ENCODE results near the gene SPO11. TPM values are rescaled to one million over a fixed set of nuclear protein-coding genes. Genes with fewer than 3 reads are reported as not detected.

Gene SPO11
- polyA plus RNA-seq, 1 donor = not detected

DNA sequence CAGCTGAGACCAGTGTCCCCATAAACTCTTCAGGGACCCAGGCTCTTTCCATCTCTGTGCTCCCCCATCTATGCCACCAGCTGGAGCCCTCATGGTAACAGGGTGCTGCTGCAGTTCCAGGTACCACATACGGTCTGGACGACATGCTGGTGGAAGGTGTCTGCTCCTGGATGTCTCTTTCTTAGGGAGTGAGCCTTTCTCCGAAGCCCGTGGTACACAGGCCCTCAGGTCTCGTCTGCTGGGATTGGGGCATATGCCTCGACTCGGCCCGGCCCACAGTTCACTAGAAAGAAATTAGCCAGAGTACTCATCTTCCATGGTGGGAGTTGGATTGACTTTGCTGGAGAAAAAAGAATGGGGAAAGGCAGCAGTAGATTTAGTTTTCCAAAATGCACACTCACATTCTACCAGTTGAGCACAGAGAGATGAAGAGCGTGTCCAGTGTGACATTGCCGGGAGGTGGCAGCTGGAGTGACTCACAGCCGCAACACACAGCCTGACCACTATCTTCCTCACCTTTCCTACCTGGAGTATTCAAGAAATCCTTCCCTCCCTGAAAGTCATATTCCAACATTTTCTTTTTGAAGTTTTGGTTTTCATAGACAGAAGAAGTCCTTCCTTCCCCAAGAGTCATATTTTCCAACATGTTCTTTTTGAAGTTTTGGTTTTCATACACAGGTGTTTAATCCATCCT, 18.6 kb upstream of the SPO11 start:
- Histone ChIP-seq H3K27ac (ENCODE audit: low read length) (no peak overlapping the region), H3K4me1 (ENCODE audit: control insufficient read depth, insufficient read depth, low read length) (no peaks in the 10 kb centered on the region), H3K9me3 (ENCODE audit: control insufficient read depth, low read depth, low read length) (no peaks in the 10 kb centered on the region), H3K27me3 (ENCODE audit: control insufficient read depth, insufficient read depth, low read length) (peaks cover 4% of the 10 kb centered on the region), H3K4me3 (ENCODE audit: low read length) (no peak overlapping the region), H3K36me3 (ENCODE audit: control insufficient read depth, insufficient read depth, low read length) (no peaks in the 10 kb centered on the region)
- DNase-seq = no peak
- no CpG with 5 or more reads among the region's 11 CpGs for WGBS (ENCODE audit: insufficient coverage, low lambda C conversion rate)

DNA sequence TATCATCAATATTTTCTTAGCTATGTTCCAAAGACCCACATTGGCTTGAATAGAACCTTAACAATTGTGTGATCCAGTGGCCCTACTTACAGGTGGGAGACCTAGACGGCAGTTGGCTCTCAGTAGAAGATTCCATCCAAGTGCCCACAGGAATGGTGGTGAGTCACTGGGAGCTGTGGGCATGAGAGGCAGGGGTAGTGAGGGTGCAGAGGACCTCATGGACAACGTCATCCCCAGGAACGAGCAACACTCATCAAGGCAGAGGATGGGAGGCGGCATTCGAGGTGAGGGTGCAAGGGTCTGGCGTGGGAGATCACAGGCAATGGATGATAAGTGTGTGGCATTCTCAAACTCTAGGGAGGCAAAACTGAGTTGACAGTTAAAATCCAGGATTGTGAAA, 17.5 kb upstream of the SPO11 start:
- Histone ChIP-seq H3K27me3 (ENCODE audit: control insufficient read depth, insufficient read depth, low read length) (peaks cover 4% of the 10 kb centered on the region), H3K4me1 (ENCODE audit: control insufficient read depth, insufficient read depth, low read length) (no peaks in the 10 kb centered on the region)

DNA sequence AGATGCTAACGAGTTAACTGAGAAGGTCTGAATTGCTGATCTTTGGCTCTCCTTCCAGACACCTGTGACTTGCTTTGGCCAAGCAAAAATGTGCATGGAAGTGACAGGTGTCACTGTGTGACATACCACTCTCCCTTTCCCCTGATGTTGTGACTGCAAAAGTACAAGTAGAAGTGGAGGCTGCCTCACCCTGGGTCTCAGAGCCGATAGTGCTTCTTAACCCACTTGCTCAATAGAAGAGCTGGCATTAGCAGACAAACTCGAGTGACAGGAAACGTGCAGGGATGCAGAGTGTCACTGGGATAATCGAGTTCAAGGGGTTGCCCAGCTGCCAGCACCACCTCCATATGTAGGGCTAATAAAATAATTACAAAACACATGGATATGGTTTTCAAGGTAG, 16.4 kb upstream of the SPO11 start:
- Histone ChIP-seq H3K27me3 (ENCODE audit: control insufficient read depth, insufficient read depth, low read length) (peaks cover 4% of the 10 kb centered on the region), H3K4me3 (ENCODE audit: low read length) (no peak overlapping the region), H3K4me1 (ENCODE audit: control insufficient read depth, insufficient read depth, low read length) (no peaks in the 10 kb centered on the region), H3K36me3 (ENCODE audit: control insufficient read depth, insufficient read depth, low read length) (no peaks in the 10 kb centered on the region), H3K9me3 (ENCODE audit: control insufficient read depth, low read depth, low read length) (no peaks in the 10 kb centered on the region), H3K27ac (ENCODE audit: low read length) (no peak overlapping the region)
- DNase-seq = no peak
- no CpG with 5 or more reads among the region's 5 CpGs for WGBS (ENCODE audit: insufficient coverage, low lambda C conversion rate)

More for the DNA sequence above, 17.5 kb upstream of the SPO11 start:
- no CpG with 5 or more reads among the region's 6 CpGs for WGBS (ENCODE audit: insufficient coverage, low lambda C conversion rate)
- no peaks in the 10 kb centered on the region for H3K9me3 ChIP-seq (ENCODE audit: control insufficient read depth, low read depth, low read length)
- no peak overlapping the region for H3K4me3 ChIP-seq (ENCODE audit: low read length)
- H3K27ac ChIP-seq (ENCODE audit: low read length) = no peak overlapping the region
- DNase-seq = no peak
- H3K36me3 ChIP-seq (ENCODE audit: control insufficient read depth, insufficient read depth, low read length) = no peaks in the 10 kb centered on the region

DNA sequence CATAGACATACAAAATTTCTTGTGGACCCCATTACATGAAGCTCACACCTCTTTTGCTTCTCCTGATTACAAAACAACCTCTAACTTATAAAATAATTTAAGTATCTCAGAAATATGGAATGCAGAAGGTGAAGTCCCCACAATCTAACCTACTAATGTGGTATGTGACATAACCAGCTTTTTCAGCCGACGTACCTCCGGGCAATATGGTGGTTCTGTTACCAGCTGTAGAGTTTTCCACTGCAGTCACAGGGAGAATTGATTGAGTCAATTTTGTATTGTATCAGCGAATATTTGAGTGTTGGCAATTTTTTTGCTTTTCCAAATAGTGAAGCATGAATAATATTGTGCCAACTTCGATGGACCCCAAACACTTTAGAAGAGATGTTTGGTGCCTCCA, 15.7 kb upstream of the SPO11 start:
- 100% methylated on average over 4 of the region's 5 CpGs for WGBS (ENCODE audit: insufficient coverage, low lambda C conversion rate)
- no peaks in the 10 kb centered on the region for H3K4me1 ChIP-seq (ENCODE audit: control insufficient read depth, insufficient read depth, low read length)
- no peak overlapping the region for H3K27ac ChIP-seq (ENCODE audit: low read length)
- H3K36me3 ChIP-seq (ENCODE audit: control insufficient read depth, insufficient read depth, low read length) = no peaks in the 10 kb centered on the region
- peaks cover 4% of the 10 kb centered on the region for H3K27me3 ChIP-seq (ENCODE audit: control insufficient read depth, insufficient read depth, low read length)
- DNase-seq = no peak
- H3K4me3 ChIP-seq (ENCODE audit: low read length) = no peak overlapping the region
- H3K9me3 ChIP-seq (ENCODE audit: control insufficient read depth, low read depth, low read length) = no peaks in the 10 kb centered on the region

DNA sequence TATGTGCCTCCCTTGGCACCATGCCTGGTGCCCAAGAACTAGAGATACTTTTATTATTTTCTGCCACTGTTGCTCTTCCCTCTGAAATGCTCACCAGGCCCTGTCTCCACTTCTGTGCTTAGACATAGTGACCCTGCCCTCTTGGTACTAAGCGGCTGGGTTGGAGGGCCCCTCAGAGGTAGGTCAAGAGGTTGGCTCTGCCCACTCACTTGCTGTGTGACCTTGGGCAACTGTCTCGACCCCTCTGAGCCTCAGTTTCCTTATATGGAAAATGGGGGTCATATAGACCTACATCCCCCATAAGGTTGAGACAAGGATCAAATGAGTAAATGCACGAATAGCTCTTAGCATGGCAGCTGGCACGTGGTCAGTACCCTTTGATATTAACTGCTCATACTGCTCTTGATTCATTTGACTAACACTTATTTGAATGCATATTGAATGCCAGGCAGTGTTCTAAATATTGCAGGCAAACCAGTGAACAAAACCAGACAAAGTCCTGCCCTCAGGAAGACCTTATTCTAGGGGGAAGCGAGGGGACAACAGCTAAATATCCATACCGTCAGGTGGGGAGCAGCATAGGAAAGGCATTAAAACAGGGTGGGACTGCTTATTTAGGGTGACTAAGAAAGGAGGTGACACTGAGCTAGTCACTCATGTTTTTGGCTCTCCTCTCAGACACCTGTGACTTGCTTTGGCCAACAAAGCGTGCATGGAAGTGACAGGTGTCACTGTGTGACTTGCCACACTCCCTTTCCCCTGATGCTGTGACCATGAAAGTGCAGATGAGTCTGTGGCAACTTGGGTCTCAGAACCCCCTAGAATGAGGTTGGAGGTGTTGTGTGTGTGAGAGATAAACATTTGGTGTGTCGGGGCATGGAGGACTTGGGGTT, 14.3 kb upstream of the SPO11 start:
- WGBS (ENCODE audit: insufficient coverage, low lambda C conversion rate) = no CpG with 5 or more reads among the region's 8 CpGs
- no peaks in the 10 kb centered on the region for H3K4me1 ChIP-seq (ENCODE audit: control insufficient read depth, insufficient read depth, low read length)
- H3K36me3 ChIP-seq (ENCODE audit: control insufficient read depth, insufficient read depth, low read length) = no peaks in the 10 kb centered on the region
- no peak for DNase-seq
- no peak overlapping the region for H3K4me3 ChIP-seq (ENCODE audit: low read length)
- H3K27me3 ChIP-seq (ENCODE audit: control insufficient read depth, insufficient read depth, low read length) = peaks cover 4% of the 10 kb centered on the region
- no peaks in the 10 kb centered on the region for H3K9me3 ChIP-seq (ENCODE audit: control insufficient read depth, low read depth, low read length)
- H3K27ac ChIP-seq (ENCODE audit: low read length) = no peak overlapping the region

DNA sequence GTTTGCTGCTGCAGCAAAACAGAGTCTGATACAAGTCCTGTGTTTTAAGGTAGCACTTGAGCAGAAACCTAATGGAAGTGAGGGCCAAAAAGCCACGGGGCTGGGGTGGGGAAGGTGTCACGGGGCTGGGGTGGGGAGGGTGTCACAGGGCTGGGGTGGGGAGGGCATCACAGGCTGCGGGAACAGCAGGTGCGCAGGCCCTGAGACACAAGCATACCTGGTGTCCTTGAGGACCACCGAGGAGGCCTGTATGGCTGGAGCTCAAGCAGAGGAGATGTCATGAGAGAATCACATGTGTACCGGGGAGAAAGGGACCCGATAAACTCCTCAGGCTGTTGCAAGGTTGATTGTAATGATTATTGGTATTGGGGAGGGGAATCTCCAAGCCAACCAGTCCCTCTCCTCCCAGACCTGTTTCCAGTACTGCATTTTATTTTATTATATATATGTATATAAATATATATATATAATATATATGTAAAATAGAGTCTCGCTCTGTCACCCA, 13.6 kb upstream of the SPO11 start:
- peaks cover 4% of the 10 kb centered on the region for H3K27me3 ChIP-seq (ENCODE audit: control insufficient read depth, insufficient read depth, low read length)
- H3K9me3 ChIP-seq (ENCODE audit: control insufficient read depth, low read depth, low read length) = no peaks in the 10 kb centered on the region
- no peaks in the 10 kb centered on the region for H3K36me3 ChIP-seq (ENCODE audit: control insufficient read depth, insufficient read depth, low read length)
- no peak overlapping the region for H3K4me3 ChIP-seq (ENCODE audit: low read length)
- DNase-seq = no peak
- WGBS (ENCODE audit: insufficient coverage, low lambda C conversion rate) = 100% methylated on average over 1 of the region's 8 CpGs
- no peaks in the 10 kb centered on the region for H3K4me1 ChIP-seq (ENCODE audit: control insufficient read depth, insufficient read depth, low read length)
- no peak overlapping the region for H3K27ac ChIP-seq (ENCODE audit: low read length)

DNA sequence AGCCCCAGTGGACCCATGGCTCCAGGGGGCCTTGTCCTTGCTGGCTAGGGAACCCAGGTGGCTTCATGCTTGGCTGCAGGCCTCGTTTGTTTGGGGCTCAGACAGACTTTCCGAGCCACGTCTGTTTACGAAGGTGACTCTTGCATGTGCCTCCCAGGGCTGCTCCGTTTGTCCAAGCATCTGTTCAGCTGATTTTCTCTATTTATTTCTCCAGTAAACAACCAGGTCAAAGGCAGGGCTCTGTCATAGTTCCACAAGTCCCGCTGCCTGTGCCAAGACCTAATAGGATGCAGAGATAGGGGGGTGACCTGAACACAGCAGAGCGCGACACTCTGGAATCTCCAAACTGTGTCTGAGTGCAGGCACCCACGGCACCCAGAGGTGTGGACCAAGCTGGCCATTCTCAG, 12.8 kb upstream of the SPO11 start:
- Histone ChIP-seq H3K27me3 (ENCODE audit: control insufficient read depth, insufficient read depth, low read length) (peaks cover 4% of the 10 kb centered on the region), H3K36me3 (ENCODE audit: control insufficient read depth, insufficient read depth, low read length) (no peaks in the 10 kb centered on the region), H3K4me1 (ENCODE audit: control insufficient read depth, insufficient read depth, low read length) (no peaks in the 10 kb centered on the region), H3K27ac (ENCODE audit: low read length) (no peak overlapping the region), H3K9me3 (ENCODE audit: control insufficient read depth, low read depth, low read length) (no peaks in the 10 kb centered on the region), H3K4me3 (ENCODE audit: low read length) (no peak overlapping the region)
- no peak for DNase-seq
- no CpG with 5 or more reads among the region's 9 CpGs for WGBS (ENCODE audit: insufficient coverage, low lambda C conversion rate)

DNA sequence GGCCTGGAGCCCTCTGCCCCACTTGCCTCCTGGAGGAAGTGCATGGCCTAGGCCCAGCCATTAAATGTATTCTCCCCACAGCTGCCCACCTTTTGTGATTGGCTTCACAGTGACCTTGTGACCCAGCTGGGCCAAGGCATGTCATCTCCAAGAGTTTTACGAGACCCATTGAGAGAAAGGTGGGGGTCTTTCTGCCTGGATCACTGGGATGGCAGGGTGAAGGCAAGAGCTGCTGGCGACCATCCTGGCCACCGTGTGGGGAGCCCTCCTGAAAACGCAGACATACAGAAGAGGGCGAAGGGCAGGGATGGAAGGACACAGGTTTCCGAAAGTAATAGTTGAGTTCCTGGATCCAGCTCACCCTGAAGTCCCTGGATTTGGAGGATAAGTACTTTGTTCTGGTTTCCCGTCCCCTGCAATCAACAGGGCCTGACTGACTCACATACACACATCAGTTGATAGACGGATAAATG, 12.3 kb upstream of the SPO11 start:
- no CpG with 5 or more reads among the region's 8 CpGs for WGBS (ENCODE audit: insufficient coverage, low lambda C conversion rate)
- Histone ChIP-seq H3K4me3 (ENCODE audit: low read length) (no peak overlapping the region), H3K27me3 (ENCODE audit: control insufficient read depth, insufficient read depth, low read length) (no peaks in the 10 kb centered on the region), H3K36me3 (ENCODE audit: control insufficient read depth, insufficient read depth, low read length) (no peaks in the 10 kb centered on the region), H3K9me3 (ENCODE audit: control insufficient read depth, low read depth, low read length) (no peaks in the 10 kb centered on the region), H3K27ac (ENCODE audit: low read length) (no peak overlapping the region), H3K4me1 (ENCODE audit: control insufficient read depth, insufficient read depth, low read length) (no peaks in the 10 kb centered on the region)
- DNase-seq = no peak

DNA sequence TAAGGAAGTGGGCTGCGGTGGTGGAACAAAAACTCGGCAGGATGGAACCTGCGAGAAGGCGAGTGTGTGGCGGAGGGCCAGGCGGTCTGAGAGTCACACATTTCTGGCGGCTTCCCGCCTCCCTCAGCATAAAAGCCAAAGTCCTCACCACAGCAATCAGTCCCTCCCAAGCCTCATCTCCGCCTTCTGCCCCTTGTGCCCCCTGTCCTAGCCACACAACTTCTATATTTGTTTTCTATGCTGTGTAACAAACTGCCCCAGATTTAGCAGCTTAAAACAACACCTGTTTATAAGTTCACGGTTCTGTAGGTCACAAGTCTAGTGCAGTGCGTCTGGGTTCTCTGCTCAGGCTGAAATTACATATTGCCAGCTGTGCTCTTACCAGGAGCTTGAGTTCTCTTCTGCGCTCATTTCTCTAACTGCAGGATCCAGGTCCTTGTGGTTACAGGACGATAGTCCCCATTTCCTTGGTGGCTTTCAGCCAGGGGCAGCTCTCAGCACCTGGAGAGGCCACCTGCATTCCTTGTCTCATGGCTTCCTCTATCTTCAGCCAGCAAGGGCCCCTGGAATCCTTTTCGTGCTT, 11.7 kb upstream of the SPO11 start:
- H3K27me3 ChIP-seq (ENCODE audit: control insufficient read depth, insufficient read depth, low read length) = no peaks in the 10 kb centered on the region
- no peak overlapping the region for H3K4me3 ChIP-seq (ENCODE audit: low read length)
- no CpG with 5 or more reads among the region's 14 CpGs for WGBS (ENCODE audit: insufficient coverage, low lambda C conversion rate)
- H3K27ac ChIP-seq (ENCODE audit: low read length) = no peak overlapping the region
- H3K4me1 ChIP-seq (ENCODE audit: control insufficient read depth, insufficient read depth, low read length) = no peaks in the 10 kb centered on the region
- H3K36me3 ChIP-seq (ENCODE audit: control insufficient read depth, insufficient read depth, low read length) = no peaks in the 10 kb centered on the region
- no peak for DNase-seq
- H3K9me3 ChIP-seq (ENCODE audit: control insufficient read depth, low read depth, low read length) = no peaks in the 10 kb centered on the region

DNA sequence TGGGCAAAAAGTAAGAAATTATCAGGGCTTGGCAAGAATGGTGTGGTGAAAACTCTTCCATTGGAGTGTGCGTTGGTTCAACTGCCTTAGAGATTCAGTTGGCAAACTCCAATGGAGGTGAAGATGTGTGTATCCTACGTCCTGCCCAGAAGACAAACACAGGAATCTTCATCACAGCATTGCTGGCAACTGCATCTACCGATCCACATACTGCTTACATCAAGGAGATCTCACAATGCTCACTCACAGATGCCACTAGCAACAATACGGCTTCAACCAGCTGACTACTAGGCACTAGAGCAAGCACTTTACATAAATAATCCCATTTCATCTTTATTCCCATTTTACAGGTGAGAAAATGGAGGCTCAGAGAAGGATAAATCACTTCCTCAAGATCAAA, 10.0 kb upstream of the SPO11 start:
- H3K36me3 ChIP-seq (ENCODE audit: control insufficient read depth, insufficient read depth, low read length) = no peaks in the 10 kb centered on the region
- H3K9me3 ChIP-seq (ENCODE audit: control insufficient read depth, low read depth, low read length) = no peaks in the 10 kb centered on the region
- peaks cover 2% of the 10 kb centered on the region for H3K27me3 ChIP-seq (ENCODE audit: control insufficient read depth, insufficient read depth, low read length)
- DNase-seq = no peak
- no CpG with 5 or more reads among the region's 4 CpGs for WGBS (ENCODE audit: insufficient coverage, low lambda C conversion rate)
- no peak overlapping the region for H3K4me3 ChIP-seq (ENCODE audit: low read length)
- no peak overlapping the region for H3K27ac ChIP-seq (ENCODE audit: low read length)
- no peaks in the 10 kb centered on the region for H3K4me1 ChIP-seq (ENCODE audit: control insufficient read depth, insufficient read depth, low read length)

Measured in large intestine (tissue), 3 donors.